HCT116 (cell line): ENCODE measurements around the gene MED25.

Experiments used
- CEBPB ChIP-seq: IDR thresholded peaks from 2 replicates; pipeline ENCODE4 v1.6.1; 2012; ENCODE audit warnings: low read depth
- CTCF ChIP-seq, 3 experiments: fragments of 200-600 bp in 1 of 3; sonication (generic) in 1 of 3; IDR thresholded peaks in 2 of 3; conservative IDR thresholded peaks in 1 of 3; 2 replicates each; pipeline ENCODE4 v1.5.1; 2012 to 2017; ENCODE audit warnings: low read depth in 2 of 3, low read length in 2 of 3, antibody characterized with exemption in 1 of 3, borderline replicate concordance in 1 of 3, control low read depth in 1 of 3, mild to moderate bottlenecking in 1 of 3, mixed read lengths in 1 of 3, mixed run types in 1 of 3, moderate library complexity in 1 of 3; ENCODE audit not compliant: insufficient read depth in 1 of 3
- EZH2 ChIP-seq: fragments of 200-600 bp; sonication (generic); IDR thresholded peaks from 2 replicates; pipeline ENCODE4 v1.6.1; 2017; ENCODE audit warnings: antibody characterized with exemption, mixed run types
- EZH2phosphoT487 ChIP-seq: fragments of 200-600 bp; IDR thresholded peaks from 2 replicates; pipeline ENCODE4 v1.6.1; 2018; ENCODE audit warnings: antibody characterized with exemption, borderline replicate concordance
- FOSL1 ChIP-seq: IDR thresholded peaks from 2 replicates; pipeline ENCODE4 v1.6.1; 2012; ENCODE audit warnings: low read depth
- JUND ChIP-seq: IDR thresholded peaks from 2 replicates; pipeline ENCODE4 v1.6.1; 2012
- POLR2A ChIP-seq: IDR thresholded peaks from 2 replicates; pipeline ENCODE4 v1.7.0; 2011; ENCODE audit warnings: borderline replicate concordance; ENCODE audit not compliant: insufficient read depth, insufficient read length; ENCODE audit errors: extremely low read depth
- POLR2AphosphoS5 ChIP-seq: IDR thresholded peaks from 2 replicates; pipeline ENCODE4 v1.6.1; 2011; ENCODE audit warnings: mild to moderate bottlenecking, low read depth, low read length, moderate library complexity
- REST ChIP-seq: IDR thresholded peaks from 2 replicates; pipeline ENCODE4 v1.6.1; 2012; ENCODE audit warnings: low read depth
- SIN3A ChIP-seq: IDR thresholded peaks from 2 replicates; pipeline ENCODE4 v1.6.1; 2012; ENCODE audit warnings: low read depth
- SP1 ChIP-seq: IDR thresholded peaks from 2 replicates; pipeline ENCODE4 v1.6.1; 2012; ENCODE audit warnings: low read depth
- ZNF274 ChIP-seq: fragments of 200-500 bp; sonication (Bioruptor generic); IDR thresholded peaks from 2 replicates; pipeline ENCODE4 v1.6.1; 2014; ENCODE audit warnings: mild to moderate bottlenecking, low read depth, low read length, inconsistent platforms
- TF ChIP-seq, protein P1 (sequence below): IDR thresholded peaks from 2 replicates; pipeline ENCODE4 v1.6.1; 2012

DNA sequence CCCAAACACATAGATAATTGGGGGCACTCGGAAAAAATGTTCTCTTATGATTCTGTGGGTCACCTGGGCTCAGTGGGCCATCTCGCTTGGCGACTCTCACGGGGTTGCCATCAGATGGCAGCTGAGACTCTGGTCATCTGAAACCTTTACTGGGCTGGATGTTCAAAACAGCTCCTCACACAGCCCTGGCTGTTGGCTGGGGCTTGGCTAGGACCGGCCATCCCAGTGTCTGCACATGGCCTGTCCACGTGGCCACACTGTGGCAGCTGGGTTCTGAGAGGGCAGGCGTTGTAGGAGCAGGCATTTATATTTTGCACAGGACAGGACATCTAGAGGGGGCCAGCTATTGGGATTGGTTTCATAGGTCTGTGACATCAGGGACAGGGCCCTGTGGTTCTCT is 15.5 kb downstream of the MED25 start:
- TF ChIP-seq REST (no peak), CTCF (IDR thresholded peaks at IDR 0.05 in 2 of 3, conservative IDR thresholded peaks at IDR 0.05 in 1 of 3; ENCODE audit: borderline replicate concordance in 1 of 3, insufficient read depth in 1 of 3, low read depth in 2 of 3, low read length in 2 of 3) (no peak), SP1 (no peak), ZNF274 (no peak), EZH2phosphoT487 (no peak), POLR2AphosphoS5 (no peak), CEBPB (no peak), FOSL1 (no peak), POLR2A (no peak), SIN3A (no peak), JUND (no peak), EZH2 (no peak)
- TF ChIP-seq, protein P1, sequence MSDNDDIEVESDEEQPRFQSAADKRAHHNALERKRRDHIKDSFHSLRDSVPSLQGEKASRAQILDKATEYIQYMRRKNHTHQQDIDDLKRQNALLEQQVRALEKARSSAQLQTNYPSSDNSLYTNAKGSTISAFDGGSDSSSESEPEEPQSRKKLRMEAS: no peak
